ENCODE results near the gene TTYH2.
"Not testable (repeated sequence)": the region's sequence is repeated elsewhere in the genome, so short reads cannot be mapped to it uniquely, and the experiment has no call there.

TTYH2 gene

DNA sequence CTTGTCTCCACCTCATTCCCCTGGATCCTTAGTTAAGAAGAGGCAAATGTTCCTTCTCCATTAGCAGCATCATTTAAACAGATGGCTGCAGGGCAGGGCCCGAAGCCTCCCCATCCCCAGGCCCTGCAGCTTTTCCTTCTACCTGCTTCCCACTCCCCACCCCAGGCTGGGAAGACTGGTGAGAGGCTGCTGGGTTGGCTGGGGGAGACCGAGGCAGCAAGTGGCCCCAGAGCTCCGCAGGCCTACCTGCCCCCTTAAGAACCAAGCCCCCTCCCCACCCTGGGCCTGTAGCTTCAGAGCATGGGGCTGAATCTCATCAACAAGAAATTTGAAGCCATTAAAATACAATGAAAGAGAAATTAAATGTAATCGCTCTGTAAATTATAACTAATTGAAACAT, 32.0 kb upstream of the TTYH2 start:
- no peak overlapping the region for H3K9ac ChIP-seq (ENCODE audit: low read length)
- H3K4me1 ChIP-seq (ENCODE audit: control insufficient read depth, insufficient read depth, low read length) = no peaks in the 10 kb centered on the region; the same call in 1 of the 2 replicates
- H3K36me3 ChIP-seq (ENCODE audit: control insufficient read depth, insufficient read depth, low read length) = no peaks in the 10 kb centered on the region
- H3K4me3 ChIP-seq (ENCODE audit: low read depth, low read length) = no peak overlapping the region
- H3K9me3 ChIP-seq (ENCODE audit: control insufficient read depth, insufficient read depth, low read depth, low read length) = no peaks in the 10 kb centered on the region
- H3K27me3 ChIP-seq (ENCODE audit: control insufficient read depth, insufficient read depth, low read length) = no peaks in the 10 kb centered on the region
- no peak overlapping the region for H3K27ac ChIP-seq (ENCODE audit: low read depth, low read length)

DNA sequence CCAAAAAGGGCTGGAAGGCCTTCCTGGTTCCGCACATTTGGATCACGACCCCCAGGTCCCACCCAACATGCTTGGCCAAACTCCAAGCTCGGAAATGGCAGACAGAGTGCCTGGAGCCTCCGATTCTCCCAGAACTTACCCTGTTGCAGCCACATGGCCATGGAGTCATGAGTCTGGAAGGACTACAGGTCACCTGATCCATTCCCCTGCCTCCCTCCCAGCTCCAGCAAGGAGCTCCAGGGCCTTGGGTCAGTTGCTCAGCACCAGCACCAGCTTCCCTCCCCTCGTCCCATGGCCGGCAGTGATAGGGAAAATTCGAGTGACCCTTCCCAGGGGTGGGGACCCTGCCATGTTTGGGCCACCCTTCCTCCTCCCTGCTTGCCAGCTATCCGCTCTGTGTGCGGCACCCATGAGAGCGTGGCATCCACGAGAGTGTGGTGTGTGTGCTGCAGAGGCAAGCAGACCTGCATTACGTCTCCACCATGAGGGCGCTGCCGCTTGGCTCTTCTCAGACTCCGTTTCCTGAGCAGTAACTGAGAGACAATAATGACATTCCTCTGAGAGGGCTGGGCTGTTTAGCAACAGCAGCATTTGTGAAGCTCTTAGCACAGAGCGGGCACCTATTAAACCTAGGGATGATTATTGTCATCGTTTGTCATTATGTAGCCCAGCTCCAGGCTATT, 31.2 kb upstream of the TTYH2 start:
- Histone ChIP-seq H3K36me3 (ENCODE audit: control insufficient read depth, insufficient read depth, low read length) (no peaks in the 10 kb centered on the region), H3K27me3 (ENCODE audit: control insufficient read depth, insufficient read depth, low read length) (no peaks in the 10 kb centered on the region), H3K9me3 (ENCODE audit: control insufficient read depth, insufficient read depth, low read depth, low read length) (no peaks in the 10 kb centered on the region), H3K9ac (ENCODE audit: low read length) (no peak overlapping the region), H3K27ac (ENCODE audit: low read depth, low read length) (no peak overlapping the region), H3K4me1 (ENCODE audit: control insufficient read depth, insufficient read depth, low read length) (no peaks in the 10 kb centered on the region; the same call in 1 of the 2 replicates), H3K4me3 (ENCODE audit: low read depth, low read length) (no peak overlapping the region)

DNA sequence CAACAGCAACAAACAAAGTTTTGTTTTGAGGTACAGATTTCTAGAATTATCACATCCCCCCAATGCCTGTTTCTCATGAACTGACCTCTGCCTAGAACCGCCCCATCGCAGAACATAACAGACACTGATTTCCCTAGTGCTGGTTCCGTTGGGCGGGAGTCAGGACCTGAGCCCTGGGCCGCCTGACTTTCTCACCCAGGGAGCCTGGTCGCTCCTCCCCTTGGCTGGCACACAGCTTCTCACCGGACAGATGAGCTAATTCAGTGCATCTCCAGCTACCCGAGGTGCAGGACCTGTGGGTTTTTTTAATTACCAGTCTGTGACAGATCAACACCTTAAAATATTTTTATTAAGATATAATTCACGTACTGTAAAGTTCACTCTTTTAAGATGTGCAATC, 30.0 kb upstream of the TTYH2 start:
- Histone ChIP-seq H3K4me1 (ENCODE audit: control insufficient read depth, insufficient read depth, low read length) (no peaks in the 10 kb centered on the region; the same call in 1 of the 2 replicates), H3K36me3 (ENCODE audit: control insufficient read depth, insufficient read depth, low read length) (no peaks in the 10 kb centered on the region), H3K4me3 (ENCODE audit: low read depth, low read length) (no peak overlapping the region), H3K27me3 (ENCODE audit: control insufficient read depth, insufficient read depth, low read length) (no peaks in the 10 kb centered on the region), H3K9ac (ENCODE audit: low read length) (no peak overlapping the region), H3K27ac (ENCODE audit: low read depth, low read length) (no peak overlapping the region), H3K9me3 (ENCODE audit: control insufficient read depth, insufficient read depth, low read depth, low read length) (no peaks in the 10 kb centered on the region)

DNA sequence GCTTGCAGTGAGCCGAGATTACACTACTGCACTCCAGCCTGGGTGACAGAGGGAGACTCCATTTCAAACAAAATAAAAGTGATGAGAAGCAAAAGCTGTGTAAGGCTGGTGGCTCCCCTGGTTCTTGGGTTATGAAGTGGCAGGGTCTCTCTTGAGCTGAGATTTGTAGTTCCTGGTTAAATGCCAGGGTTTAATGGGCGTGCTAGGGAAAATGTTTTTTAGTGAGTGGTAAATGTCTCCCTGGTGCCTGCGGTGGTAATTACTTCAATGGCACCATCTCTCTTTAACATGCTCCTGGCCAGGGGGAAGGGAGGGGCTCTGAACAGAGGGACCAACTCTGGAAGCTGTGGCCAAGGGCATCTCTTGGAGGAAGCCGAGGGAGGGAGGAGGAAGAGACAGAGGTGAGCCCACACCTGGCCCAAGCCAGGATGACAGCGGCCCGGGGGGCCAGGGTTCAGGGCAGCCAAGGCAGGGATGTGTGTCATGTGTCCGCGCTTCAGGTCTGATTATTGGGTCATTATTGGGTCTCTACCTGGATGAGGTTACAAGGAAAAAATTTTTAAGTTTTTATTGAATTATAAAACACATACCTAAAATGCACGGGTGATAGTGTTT, 27.7 kb upstream of the TTYH2 start:
- Histone ChIP-seq H3K27me3 (ENCODE audit: control insufficient read depth, insufficient read depth, low read length) (no peaks in the 10 kb centered on the region), H3K27ac (ENCODE audit: low read depth, low read length) (no peak overlapping the region), H3K9me3 (ENCODE audit: control insufficient read depth, insufficient read depth, low read depth, low read length) (no peaks in the 10 kb centered on the region), H3K9ac (ENCODE audit: low read length) (no peak overlapping the region), H3K36me3 (ENCODE audit: control insufficient read depth, insufficient read depth, low read length) (no peaks in the 10 kb centered on the region), H3K4me3 (ENCODE audit: low read depth, low read length) (no peak overlapping the region), H3K4me1 (ENCODE audit: control insufficient read depth, insufficient read depth, low read length) (no peaks in the 10 kb centered on the region)

DNA sequence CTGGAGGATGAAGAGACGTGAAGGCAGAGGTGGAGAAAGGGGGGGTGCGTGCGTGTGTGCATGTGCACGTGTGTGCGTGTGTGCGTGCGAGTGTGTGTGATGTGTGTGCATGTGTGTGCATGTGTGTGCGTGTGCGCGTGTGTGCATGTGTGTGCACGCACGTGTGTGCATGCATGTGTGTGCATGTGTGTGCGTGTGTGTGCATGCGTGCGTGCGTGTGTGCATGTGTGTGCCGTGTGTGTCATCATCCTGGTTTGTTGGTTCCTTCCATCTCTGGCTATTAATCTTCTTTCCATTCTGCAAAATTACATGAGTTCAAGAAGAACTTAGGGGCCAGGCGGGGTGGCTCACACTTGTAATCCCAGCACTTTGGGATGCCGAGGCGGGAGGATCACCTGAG, 26.9 kb upstream of the TTYH2 start:
- no peak overlapping the region for H3K27ac ChIP-seq (ENCODE audit: low read depth, low read length)
- H3K4me3 ChIP-seq (ENCODE audit: low read depth, low read length) = no peak overlapping the region
- H3K9me3 ChIP-seq (ENCODE audit: control insufficient read depth, insufficient read depth, low read depth, low read length) = no peaks in the 10 kb centered on the region
- no peaks in the 10 kb centered on the region for H3K4me1 ChIP-seq (ENCODE audit: control insufficient read depth, insufficient read depth, low read length)
- no peaks in the 10 kb centered on the region for H3K36me3 ChIP-seq (ENCODE audit: control insufficient read depth, insufficient read depth, low read length)
- no peaks in the 10 kb centered on the region for H3K27me3 ChIP-seq (ENCODE audit: control insufficient read depth, insufficient read depth, low read length)
- no peak overlapping the region for H3K9ac ChIP-seq (ENCODE audit: low read length)

DNA sequence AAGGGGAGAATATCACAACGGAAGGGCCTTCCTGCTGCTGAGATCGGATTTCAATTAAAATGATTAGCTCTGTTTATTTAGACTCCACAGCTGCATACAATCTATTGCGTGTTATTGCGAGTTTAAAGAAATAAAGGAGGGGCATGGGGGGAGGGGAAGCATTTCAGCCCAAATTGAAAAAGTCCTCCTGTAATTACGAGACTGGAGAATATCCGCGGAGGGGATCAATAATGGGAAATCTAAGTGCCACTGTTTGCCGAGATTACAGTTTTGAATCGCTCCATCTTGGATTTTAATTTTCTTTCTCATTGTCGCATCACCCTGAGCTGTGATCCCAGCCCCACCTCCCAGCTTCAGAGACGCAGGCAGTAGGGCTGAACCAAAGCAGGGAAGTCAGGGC, 25.6 kb upstream of the TTYH2 start:
- no peak overlapping the region for H3K9ac ChIP-seq (ENCODE audit: low read length)
- no peaks in the 10 kb centered on the region for H3K36me3 ChIP-seq (ENCODE audit: control insufficient read depth, insufficient read depth, low read length)
- no peak overlapping the region for H3K4me3 ChIP-seq (ENCODE audit: low read depth, low read length)
- no peaks in the 10 kb centered on the region for H3K4me1 ChIP-seq (ENCODE audit: control insufficient read depth, insufficient read depth, low read length)
- no peak overlapping the region for H3K27ac ChIP-seq (ENCODE audit: low read depth, low read length)
- H3K27me3 ChIP-seq (ENCODE audit: control insufficient read depth, insufficient read depth, low read length) = no peaks in the 10 kb centered on the region
- no peaks in the 10 kb centered on the region for H3K9me3 ChIP-seq (ENCODE audit: control insufficient read depth, insufficient read depth, low read depth, low read length)

DNA sequence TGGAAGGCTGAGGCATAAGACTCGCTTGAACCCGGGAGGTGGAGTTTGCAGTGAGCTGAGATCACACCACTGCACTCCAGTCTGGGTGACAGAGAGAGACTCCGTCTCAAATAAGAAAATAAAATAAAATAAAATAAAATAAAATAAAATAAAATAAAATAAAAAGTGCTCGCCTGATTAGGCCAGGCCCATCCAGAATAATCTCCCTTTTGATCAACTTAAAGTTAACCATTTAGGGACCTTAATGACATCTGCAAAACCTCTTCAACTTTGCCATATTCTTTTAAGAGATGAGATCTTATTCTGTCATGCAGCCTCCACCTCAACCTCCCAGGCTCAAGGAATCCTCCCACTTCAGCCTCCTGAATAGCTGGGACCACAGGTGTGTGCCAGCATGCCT, 24.7 kb upstream of the TTYH2 start:
- H3K27me3 ChIP-seq (ENCODE audit: control insufficient read depth, insufficient read depth, low read length); H3K36me3 ChIP-seq (ENCODE audit: control insufficient read depth, insufficient read depth, low read length); H3K4me3 ChIP-seq (ENCODE audit: low read depth, low read length); H3K4me1 ChIP-seq (ENCODE audit: control insufficient read depth, insufficient read depth, low read length); H3K9ac ChIP-seq (ENCODE audit: low read length); H3K9me3 ChIP-seq (ENCODE audit: control insufficient read depth, insufficient read depth, low read depth, low read length); H3K27ac ChIP-seq (ENCODE audit: low read depth, low read length): not testable (repeated sequence)

DNA sequence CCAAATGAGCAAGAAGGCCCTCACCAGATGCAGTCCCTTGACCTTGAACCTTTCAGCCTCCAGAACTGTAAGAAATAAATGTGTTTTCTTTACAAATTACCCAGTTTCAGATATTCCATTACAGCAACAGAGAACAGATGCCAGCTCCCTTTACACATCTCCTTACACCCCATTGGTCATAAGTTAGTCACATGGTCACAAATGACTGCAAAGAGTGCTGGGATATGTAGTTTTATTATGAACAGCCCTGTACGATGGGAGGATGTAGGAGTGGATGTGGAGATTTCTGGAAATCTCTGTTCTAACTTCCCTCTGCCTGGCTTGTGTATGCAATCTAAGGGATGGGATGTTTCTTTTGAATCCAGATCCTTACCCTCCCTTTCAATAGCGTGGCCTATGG, 23.2 kb upstream of the TTYH2 start:
- no peak overlapping the region for H3K27ac ChIP-seq (ENCODE audit: low read depth, low read length)
- no peaks in the 10 kb centered on the region for H3K36me3 ChIP-seq (ENCODE audit: control insufficient read depth, insufficient read depth, low read length)
- H3K27me3 ChIP-seq (ENCODE audit: control insufficient read depth, insufficient read depth, low read length) = peaks cover 6% of the 10 kb centered on the region; the same call in 1 of the 2 replicates
- no peaks in the 10 kb centered on the region for H3K9me3 ChIP-seq (ENCODE audit: control insufficient read depth, insufficient read depth, low read depth, low read length)
- H3K4me3 ChIP-seq (ENCODE audit: low read depth, low read length) = no peak overlapping the region
- 0 out of 2 replicates have a peak, but pooled peaks cover 4% of the 10 kb centered on the region for H3K4me1 ChIP-seq (ENCODE audit: control insufficient read depth, insufficient read depth, low read length)
- H3K9ac ChIP-seq (ENCODE audit: low read length) = no peak overlapping the region

DNA sequence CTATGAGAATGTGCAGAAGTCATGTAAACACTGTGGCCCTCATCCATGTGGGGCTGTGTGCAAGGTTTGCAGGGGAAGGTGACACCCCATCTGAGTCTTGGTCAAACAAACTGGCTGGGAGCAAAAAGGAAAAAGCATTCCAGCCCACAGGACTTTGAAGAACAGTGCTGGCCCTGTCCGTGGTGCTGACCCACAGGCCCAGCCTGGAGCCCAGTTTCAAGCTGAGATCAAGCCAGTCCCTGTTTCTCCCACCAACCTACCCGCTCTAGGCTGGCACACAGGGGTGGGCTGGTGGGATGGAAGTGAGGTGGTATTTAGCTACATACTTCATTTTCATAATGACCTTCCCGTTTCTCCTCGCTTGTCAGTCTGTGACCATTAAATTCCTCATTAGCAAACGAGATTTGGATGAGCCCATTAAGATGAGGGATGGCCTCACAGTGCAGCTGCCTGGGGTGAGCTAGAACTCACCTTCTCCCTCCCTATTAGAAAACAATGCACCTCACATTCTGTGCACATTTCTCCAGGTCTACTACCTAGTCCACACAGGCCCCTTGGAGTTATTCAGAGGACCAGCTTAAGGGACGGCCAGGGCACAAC, 22.5 kb upstream of the TTYH2 start:
- no peak overlapping the region for H3K9ac ChIP-seq (ENCODE audit: low read length)
- H3K4me3 ChIP-seq (ENCODE audit: low read depth, low read length) = no peak overlapping the region
- H3K27ac ChIP-seq (ENCODE audit: low read depth, low read length) = no peak overlapping the region
- 0 out of 2 replicates have a peak, but pooled peaks cover 4% of the 10 kb centered on the region for H3K4me1 ChIP-seq (ENCODE audit: control insufficient read depth, insufficient read depth, low read length)
- H3K36me3 ChIP-seq (ENCODE audit: control insufficient read depth, insufficient read depth, low read length) = no peaks in the 10 kb centered on the region
- H3K27me3 ChIP-seq (ENCODE audit: control insufficient read depth, insufficient read depth, low read length) = peaks cover 12% of the 10 kb centered on the region; the same call in 1 of the 2 replicates
- no peaks in the 10 kb centered on the region for H3K9me3 ChIP-seq (ENCODE audit: control insufficient read depth, insufficient read depth, low read depth, low read length)

DNA sequence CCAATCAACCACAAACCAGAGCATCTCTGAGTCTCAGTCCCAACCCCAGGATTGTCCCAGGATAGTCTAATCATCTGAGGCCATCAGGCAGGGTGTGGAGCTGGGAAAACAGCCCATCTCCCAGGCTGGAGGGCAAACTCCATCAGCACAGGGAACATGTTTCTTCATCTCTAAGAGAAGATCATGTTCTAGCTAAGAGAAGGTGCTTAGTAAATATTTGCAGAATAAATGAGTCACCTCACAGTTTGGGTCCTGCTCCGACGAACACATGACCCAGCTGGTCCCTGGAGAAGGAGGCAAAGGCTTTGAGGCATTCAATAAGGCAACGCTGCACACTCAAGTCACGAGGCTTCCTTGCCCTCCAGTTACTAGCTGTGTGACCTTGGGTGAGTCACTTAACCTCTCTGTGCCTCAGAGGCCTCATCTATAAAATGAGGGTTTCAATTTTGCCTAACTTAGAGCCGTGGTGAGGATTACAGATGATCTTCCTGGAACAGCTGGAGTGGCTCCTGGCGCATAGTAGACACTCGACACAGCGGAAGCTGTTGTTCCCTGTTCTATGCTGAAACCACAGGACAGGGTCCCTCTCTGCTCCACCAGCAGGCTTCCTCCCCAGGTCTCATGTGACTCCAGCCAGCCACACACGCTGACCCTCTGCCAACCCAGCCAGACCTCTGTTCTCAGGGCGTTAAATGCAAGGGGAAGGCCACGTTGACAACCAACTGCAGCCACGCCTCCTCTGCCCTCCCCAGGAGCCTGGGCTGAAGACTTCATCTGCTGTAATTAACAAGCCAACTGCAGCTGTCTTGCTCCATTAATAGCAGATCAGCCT, 20.2 kb upstream of the TTYH2 start:
- Histone ChIP-seq H3K27ac (ENCODE audit: low read depth, low read length) (no peak overlapping the region), H3K27me3 (ENCODE audit: control insufficient read depth, insufficient read depth, low read length) (peaks cover 12% of the 10 kb centered on the region; the same call in 1 of the 2 replicates), H3K9me3 (ENCODE audit: control insufficient read depth, insufficient read depth, low read depth, low read length) (no peaks in the 10 kb centered on the region), H3K36me3 (ENCODE audit: control insufficient read depth, insufficient read depth, low read length) (no peaks in the 10 kb centered on the region), H3K4me3 (ENCODE audit: low read depth, low read length) (no peak overlapping the region), H3K4me1 (ENCODE audit: control insufficient read depth, insufficient read depth, low read length) (peaks cover 7% of the 10 kb centered on the region; the same call in 1 of the 2 replicates), H3K9ac (ENCODE audit: low read length) (no peak overlapping the region)
